ENCODE results near the gene RS1.

GRCh38 chrX:18607966-18608365 lies 63.9 kb downstream of the RS1 start:
- TF ChIP-seq, protein P1, sequence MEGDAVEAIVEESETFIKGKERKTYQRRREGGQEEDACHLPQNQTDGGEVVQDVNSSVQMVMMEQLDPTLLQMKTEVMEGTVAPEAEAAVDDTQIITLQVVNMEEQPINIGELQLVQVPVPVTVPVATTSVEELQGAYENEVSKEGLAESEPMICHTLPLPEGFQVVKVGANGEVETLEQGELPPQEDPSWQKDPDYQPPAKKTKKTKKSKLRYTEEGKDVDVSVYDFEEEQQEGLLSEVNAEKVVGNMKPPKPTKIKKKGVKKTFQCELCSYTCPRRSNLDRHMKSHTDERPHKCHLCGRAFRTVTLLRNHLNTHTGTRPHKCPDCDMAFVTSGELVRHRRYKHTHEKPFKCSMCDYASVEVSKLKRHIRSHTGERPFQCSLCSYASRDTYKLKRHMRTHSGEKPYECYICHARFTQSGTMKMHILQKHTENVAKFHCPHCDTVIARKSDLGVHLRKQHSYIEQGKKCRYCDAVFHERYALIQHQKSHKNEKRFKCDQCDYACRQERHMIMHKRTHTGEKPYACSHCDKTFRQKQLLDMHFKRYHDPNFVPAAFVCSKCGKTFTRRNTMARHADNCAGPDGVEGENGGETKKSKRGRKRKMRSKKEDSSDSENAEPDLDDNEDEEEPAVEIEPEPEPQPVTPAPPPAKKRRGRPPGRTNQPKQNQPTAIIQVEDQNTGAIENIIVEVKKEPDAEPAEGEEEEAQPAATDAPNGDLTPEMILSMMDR (IDR thresholded peaks at IDR 0.05): no peak
- TF ChIP-seq POLR2A (IDR thresholded peaks at IDR 0.05): no peak
